ENCODE measurements around the gene NELFA.
"Not testable (repeated sequence)": the region's sequence is repeated elsewhere in the genome, so short reads cannot be mapped to it uniquely, and the experiment has no call there.

Gene NELFA

DNA sequence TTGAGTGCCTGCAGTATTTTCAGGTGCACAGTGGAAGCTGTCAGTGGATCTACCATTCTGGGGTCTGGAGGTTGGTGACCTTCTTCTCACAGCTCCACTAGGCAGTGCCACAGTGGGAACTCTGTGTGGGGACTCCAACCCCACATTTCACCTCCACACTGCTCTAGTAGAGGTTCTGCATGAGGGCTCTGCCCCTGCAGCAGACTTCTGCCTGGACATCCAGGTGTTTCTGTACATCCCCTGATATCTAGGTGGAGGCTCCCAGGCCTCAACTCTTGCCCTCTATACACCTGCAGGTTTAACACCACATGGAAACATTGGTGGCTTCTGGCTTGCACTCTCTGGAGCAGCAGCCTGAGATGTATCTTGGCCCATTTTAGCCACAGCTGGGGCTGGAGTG, 17.0 kb upstream of the NELFA start:
- TF ChIP-seq, protein P1, sequence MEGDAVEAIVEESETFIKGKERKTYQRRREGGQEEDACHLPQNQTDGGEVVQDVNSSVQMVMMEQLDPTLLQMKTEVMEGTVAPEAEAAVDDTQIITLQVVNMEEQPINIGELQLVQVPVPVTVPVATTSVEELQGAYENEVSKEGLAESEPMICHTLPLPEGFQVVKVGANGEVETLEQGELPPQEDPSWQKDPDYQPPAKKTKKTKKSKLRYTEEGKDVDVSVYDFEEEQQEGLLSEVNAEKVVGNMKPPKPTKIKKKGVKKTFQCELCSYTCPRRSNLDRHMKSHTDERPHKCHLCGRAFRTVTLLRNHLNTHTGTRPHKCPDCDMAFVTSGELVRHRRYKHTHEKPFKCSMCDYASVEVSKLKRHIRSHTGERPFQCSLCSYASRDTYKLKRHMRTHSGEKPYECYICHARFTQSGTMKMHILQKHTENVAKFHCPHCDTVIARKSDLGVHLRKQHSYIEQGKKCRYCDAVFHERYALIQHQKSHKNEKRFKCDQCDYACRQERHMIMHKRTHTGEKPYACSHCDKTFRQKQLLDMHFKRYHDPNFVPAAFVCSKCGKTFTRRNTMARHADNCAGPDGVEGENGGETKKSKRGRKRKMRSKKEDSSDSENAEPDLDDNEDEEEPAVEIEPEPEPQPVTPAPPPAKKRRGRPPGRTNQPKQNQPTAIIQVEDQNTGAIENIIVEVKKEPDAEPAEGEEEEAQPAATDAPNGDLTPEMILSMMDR (IDR thresholded peaks at IDR 0.05), result no peak
- TF ChIP-seq ZFX (IDR thresholded peaks at IDR 0.05; ENCODE audit: borderline replicate concordance), result no peak
- no peak overlapping the region for H3K27ac ChIP-seq

DNA sequence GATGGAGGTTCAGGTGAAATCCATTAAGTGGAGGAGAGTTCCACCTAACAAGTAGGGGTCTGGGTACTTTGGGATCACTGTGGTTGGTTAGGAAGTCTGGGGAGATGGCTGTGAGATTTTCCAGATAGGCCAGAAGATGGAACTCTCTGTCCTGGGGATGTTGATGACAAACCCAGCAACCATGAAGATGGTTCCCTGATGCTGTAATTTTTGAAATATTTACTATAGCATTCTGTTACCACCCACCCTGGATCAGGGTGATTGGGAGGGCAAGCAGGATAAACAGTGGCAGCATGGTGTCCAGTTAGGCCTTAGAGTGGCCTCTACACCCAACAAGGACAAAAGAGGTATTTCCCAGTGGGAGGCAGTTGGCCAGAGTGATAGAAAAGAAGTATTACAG, 15.9 kb upstream of the NELFA start:
- no peak for TF ChIP-seq ZFX (IDR thresholded peaks at IDR 0.05; ENCODE audit: borderline replicate concordance)
- TF ChIP-seq, protein P1 (IDR thresholded peaks at IDR 0.05), result no peak
- H3K27ac ChIP-seq, result no peak overlapping the region

DNA sequence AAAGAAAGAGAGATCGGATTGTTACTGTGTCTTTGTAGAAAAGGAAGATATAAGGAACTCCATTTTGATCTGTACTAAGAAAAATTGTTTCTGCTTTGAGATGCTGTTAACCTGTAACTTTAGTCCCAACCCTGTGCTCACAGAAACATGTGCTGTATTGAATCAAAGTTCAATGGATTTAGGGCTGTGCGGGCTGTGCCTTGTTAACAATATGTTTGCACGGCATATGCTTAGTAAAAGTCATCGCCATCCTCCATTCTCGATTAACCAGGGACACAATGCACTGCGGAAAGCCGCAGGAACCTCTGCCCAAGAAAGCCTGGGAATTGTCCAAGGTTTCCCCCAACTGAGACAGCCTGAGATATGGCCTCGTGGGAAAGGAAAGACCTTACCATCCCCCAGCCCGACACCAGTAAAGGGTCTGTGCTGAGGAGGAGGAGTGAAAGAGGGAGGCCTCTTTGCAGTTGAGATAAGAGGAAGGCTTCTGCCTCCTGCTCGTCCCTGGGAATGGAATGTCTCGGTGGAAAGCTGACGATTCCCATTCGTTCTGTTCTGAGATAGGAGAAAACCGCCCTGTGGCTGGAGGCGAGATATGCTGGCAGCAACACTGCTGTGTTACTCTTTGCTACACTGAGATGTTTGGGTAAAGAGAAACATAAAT, 12.7 kb upstream of the NELFA start:
- H3K27ac ChIP-seq, result not testable (repeated sequence)

DNA sequence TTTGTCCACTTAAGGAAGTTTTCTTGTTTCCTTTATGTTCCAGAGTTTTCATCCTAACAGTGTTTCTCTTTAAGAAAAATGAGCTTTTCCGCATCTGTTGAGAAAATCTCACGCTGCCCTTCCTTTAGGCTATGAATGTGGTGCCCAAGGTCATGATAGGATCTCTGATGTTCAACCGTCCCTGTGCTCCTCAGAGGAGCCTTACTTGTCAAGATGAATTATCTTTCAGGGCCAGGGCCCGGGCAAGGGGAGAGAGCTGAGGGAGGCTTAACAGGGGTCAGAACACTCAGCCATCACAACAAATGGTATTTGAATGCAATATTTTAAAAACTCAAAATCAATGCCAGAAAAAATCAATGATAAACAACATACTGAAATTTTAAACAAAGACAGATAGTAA, 6.2 kb upstream of the NELFA start:
- TF ChIP-seq ZFX (IDR thresholded peaks at IDR 0.05; ENCODE audit: borderline replicate concordance), result no peak
- TF ChIP-seq, protein P1 (IDR thresholded peaks at IDR 0.05), result no peak
- H3K27ac ChIP-seq, result no peak overlapping the region

DNA sequence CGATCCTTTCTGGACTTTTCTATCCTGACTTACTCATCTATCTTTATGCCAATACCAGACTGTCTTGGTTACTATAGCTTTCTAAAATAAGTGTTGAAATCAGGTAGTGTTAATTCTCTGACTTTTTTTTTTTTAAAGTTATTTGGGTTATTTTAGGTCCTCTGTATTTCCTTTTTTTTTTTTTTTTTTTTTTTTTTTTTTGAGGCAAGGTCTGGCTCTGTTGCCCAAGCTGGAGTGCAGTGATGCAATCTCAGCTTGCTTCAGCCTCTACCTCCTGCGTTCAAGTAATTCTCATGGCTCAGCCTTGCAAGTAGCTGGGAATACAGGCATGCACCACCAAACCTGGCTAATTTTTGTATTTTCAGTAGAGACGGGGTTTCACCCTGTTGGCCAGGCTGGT, 2.8 kb upstream of the NELFA start:
- H3K27ac ChIP-seq, result no peak overlapping the region
- no peak for TF ChIP-seq ZFX (IDR thresholded peaks at IDR 0.05; ENCODE audit: borderline replicate concordance)
- TF ChIP-seq, protein P1 (IDR thresholded peaks at IDR 0.05), result no peak

DNA sequence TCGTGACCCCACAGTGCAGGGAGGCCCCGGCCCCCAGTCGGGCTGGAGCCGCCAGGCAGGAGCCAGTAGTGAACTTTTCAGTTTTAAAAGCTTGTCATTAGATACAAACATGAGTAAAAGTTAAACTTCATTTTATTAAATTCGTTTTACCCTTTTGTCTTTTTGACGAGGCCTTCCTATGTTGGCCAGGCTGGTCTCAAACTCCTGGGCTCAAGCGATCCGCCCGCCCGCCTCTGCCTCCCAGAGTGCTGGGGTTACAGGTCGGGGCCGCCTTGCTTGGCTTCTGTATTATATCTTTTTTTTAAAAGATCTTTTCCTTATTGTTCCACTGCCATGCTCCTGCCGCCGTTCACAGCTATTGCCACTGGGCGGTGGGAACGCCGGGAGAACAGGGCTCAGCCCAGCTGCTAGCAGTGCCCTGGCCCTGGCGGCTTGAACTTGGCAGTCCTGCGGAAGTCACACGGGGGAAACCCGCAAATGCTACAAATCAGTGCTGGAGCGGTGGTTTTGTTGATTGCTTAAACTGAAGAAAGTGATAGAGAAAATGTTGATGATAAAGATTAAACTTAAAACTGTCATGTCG, 968 bp upstream of the NELFA start:
- no peak for TF ChIP-seq ZFX (IDR thresholded peaks at IDR 0.05; ENCODE audit: borderline replicate concordance)
- TF ChIP-seq, protein P1 (IDR thresholded peaks at IDR 0.05), result peak; percentile 41
- peak overlapping the region; percentile 97 for H3K27ac ChIP-seq

DNA sequence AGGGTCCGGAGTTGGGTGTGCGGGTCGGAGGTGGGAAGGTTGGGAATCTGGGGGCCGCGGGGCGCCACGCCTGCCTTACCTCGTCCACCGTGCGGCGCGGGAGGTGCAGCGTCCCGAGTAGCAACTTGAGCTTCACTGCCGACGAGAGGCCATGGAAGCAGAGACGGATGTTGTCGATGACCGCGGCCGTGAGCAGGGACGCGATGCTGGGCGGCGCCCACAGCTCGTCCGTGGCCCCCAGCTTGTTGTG, 178 bp downstream of the NELFA start:
- H3K27ac ChIP-seq, result peak overlapping the region; percentile 97
- TF ChIP-seq, protein P1 (IDR thresholded peaks at IDR 0.05), result no peak
- TF ChIP-seq ZFX (IDR thresholded peaks at IDR 0.05; ENCODE audit: borderline replicate concordance), result no peak

Measured in 22Rv1 (cell line).